GM18505 (cell line): ENCODE results near the gene MAPK1.
"Not testable (repeated sequence)": the region's sequence is repeated elsewhere in the genome, so short reads cannot be mapped to it uniquely, and the experiment has no call there.

Experiments
- ATAC-seq: cut with Tn5 transposase; IDR thresholded peaks from one replicate; pipeline ENCODE4 v1.9.1; 2021; ENCODE audit not compliant: unreplicated experiment
- POLR2A ChIP-seq: IDR thresholded peaks from 4 replicates; pipeline ENCODE4 v1.6.1; 2011; ENCODE audit warnings: borderline replicate concordance; ENCODE audit not compliant: insufficient read depth, insufficient read length; ENCODE audit errors: extremely low read depth

Gene MAPK1

DNA sequence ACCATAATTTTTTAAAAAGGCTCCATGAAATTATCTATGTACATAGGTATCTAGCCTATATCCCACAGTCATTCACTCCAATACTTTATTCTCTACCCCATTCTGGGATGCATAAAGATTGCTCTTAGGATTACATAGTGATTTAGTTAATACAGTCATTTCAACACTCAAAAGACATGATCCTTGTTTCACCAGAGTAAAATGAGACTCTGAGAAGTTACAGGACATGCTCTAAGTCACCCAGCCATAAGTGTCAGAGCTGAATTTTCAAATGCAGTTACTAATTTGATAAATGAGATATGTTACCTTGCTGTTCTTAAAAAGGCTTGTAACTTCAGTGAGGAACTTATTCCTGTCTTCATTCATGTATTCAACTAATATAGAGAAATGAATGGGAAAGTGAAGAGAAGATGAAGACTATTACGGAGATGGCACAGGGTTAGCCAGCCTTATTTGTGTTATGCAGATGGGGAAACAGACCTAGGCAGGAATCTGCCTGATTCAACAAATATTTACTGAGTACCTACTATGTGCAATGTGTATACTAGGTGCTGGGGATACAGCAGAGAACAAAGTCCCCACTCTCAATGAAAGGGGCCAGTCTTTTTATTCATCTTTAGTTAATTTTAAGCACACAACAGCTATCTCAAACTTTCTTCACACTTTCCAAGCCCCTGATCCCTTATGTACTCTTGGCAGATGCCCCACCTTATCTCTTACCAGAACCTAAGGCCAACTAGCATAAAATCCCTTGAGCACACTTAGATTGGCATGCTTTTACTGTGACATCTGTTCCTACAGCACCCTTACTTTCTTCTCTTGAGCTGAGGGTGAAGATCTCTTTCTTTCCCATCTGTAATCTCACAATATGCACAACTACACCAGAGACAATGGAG is 21.6 kb downstream of the MAPK1 start:
- no peak for ATAC-seq
- TF ChIP-seq POLR2A, result no peak

DNA sequence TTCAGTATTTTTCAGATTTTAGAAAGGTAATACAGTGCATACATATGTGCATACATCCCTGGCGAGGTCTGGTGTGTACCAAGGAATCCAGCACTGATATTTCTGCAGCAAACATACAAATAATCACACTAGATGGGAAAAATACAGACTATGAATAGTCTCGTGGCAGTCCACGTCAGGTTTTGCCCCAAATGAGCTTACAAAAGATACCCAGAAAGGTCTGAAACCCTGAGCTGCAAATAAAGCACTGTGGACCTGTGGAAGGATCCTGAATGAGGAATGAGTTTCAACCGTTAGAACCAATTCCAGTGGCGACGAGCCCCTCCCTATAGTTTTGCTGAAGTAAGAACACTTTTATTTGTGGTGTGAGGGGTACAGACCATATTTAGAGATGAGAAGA is 24.5 kb downstream of the MAPK1 start:
- ATAC-seq, result no peak
- no peak for TF ChIP-seq POLR2A

DNA sequence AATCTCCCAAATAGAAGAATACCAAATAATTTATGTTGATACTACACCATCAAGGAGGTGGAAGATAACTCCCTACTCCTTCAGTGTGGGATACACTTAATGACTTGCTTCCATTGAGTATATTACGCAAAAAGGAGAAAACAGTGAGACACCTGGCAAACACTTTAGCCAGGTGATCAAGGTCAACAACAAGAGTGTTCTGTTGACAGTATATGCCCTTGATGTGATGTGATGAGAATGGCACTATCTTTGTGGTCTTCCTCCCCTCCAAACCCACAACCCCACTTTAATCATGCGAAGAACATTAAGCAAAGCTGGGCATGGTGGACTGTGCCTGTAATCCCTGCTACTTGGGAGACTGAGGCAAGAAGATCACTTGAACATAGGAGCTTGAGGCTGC is 26.0 kb downstream of the MAPK1 start:
- ATAC-seq, result no peak

DNA sequence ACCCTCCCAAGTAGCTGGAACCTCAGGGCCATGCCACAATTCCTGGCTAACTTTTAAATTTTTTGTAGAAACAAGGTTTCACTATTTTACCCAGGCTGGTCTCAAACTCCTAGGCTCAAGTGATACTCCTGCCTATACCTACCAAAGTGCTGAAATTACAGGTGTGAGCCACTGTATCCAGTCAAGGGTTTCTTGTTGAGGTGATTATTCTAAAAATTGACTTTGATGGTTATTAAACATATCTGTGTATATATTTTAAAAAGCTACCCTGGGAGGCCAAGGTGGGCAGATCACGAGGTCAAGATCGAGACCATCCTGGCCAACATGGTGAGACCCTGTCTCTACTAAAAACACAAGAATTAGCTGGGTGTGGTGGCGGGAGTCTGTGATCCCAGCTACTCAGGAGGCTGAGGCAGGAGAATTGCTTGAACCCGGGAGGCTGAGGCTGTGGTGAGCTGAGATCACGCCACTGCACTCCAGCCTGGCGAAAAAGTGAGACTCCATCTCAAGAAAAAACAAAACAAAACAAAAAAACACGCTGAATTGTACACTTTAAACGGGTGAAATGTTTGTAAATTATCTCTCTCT is 27.1 kb downstream of the MAPK1 start:
- ATAC-seq, result no peak
- TF ChIP-seq POLR2A, result no peak

More for the DNA sequence above, 26.0 kb downstream of the MAPK1 start:
- TF ChIP-seq POLR2A, result no peak

DNA sequence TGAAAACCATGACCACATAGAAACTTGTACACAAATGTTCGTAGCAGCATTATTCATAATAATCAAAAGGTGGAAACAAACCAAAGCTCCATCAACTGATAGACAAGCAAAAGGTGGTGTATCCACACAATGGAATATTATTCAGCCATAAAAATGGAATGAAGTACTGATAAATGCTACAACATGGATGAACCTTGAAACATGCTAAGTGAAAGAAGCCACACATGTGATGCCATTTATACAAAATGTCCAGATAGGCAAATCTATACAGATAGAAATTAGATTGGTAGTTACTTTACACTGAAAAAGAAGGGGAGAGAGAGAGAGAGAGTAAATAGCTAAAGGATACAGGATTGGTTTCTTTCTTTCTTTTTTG is 27.7 kb downstream of the MAPK1 start:
- no peak for TF ChIP-seq POLR2A
- no peak for ATAC-seq

DNA sequence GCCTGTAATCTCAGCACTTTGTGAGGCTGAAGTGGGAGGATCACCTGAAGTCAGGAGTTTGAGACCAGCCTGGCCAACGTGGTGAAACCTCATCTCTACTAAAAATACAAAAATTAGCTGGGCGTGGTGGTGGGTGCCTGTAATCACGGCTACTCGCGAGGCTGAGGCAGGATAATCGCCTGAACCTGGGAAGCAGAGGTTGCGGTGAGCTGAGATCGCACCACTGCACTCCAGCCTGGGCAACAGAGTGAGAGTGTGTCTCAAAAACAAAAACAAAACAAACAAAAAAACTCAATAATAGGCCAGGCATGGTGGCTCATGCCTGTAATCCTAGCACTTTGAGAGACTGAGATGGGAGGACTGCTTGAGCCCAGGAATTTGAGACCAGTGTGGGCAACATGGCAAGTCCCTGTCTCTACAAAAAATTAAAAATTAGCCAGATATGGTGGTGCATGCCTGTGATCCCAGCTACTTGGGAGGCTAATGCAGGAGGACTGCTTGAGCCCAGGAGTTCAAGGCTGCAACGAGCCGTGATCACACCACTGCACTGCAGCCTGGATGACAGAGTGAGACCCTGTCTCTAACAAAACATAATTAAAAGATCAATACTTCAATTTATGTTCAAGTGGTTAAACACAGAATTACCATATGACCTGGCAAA is 28.2 kb downstream of the MAPK1 start:
- ATAC-seq, result not testable (repeated sequence)

DNA sequence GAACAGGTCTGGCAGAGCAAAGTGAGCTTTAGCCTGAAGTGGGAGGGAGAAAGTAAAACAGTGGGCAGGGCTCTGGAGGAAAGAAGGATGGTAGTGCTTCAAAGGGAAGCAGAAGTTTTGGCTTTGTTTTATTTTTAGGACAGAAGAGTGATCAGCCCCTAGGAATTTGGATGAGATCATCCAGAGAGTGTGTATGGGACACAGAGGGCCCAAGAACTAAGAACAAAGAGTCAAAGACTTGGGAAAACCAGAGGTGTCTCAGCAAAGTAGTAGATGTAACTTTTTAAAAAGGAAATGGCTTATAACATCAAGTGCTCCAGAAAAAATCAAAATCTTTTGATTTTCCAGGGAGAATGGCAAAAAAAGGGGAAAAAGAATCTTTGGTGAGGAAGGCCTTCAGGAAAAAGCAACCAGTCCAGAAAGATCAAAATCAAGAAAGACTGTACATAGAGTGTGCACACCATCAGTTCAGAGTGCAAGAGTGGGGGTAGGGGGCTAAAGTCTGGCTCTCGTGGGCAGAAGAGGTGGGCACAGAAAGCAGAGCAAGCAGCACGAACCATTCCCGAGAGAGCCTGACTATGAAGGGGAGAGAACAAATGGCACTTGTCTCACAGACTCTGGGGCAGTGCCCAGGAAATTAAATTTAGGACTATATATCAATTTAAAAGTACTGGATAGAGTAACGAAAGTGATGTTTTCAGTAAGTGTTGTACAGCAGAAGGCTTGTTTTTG is 30.0 kb downstream of the MAPK1 start:
- no peak for ATAC-seq
- TF ChIP-seq POLR2A, result no peak

DNA sequence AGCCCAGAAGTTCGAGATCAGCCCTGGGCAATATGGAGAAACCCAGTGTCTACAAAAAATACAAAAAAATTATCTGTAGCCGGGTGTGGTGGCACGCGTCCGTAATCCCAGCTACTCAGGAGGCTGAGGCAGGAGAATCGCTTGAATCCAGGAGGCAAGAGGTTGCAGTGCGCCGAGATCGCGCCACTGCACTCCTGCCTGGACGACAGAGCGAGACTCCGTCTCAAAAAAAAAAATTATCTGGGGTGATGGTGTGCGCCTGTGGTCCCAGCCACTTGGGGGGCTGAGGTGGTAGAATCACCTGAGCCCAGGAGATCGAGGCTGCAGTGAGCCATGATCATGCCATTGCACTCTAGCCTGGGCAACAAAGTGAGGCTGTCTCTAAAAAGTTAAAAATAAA is 31.0 kb downstream of the MAPK1 start:
- not testable (repeated sequence) for ATAC-seq

DNA sequence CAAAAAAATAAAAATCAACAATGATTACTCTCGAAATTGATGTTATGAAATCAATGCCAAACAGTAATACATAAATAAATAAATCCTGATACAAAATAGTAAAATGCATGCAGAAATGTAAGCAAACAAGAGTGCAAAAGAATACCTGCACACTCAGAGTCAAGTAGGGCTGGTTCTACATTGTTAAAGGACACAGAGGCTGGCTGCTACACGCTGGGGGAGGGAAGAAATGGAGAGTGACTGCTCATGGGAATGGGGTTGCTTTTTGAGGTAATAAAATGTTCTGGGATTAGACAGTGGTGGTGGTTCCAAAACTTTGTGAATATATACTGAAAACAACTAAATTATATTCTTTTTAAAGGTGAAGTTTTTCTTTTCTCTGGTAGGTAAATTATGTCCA is 32.1 kb downstream of the MAPK1 start:
- no peak for TF ChIP-seq POLR2A
- no peak for ATAC-seq

DNA sequence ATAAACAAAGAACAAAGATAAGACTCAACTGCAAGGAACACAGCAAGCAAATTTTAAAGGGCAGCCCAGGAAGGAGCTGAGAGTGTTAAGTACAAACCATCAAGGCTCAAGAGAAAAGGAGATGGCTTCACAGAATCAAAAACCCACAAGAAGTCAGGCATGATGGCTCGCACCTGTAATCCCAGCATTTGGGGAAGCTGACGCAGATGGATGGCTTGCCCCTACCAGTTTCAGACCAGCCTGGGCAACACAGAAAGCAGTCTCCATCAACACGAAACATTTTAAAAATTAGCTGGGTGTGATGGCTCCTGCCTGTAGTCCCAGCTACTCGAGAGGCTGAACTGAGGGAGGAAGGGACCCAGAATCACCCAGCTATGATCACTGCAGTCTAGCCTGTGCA is 32.6 kb downstream of the MAPK1 start:
- TF ChIP-seq POLR2A, result no peak
- no peak for ATAC-seq

DNA sequence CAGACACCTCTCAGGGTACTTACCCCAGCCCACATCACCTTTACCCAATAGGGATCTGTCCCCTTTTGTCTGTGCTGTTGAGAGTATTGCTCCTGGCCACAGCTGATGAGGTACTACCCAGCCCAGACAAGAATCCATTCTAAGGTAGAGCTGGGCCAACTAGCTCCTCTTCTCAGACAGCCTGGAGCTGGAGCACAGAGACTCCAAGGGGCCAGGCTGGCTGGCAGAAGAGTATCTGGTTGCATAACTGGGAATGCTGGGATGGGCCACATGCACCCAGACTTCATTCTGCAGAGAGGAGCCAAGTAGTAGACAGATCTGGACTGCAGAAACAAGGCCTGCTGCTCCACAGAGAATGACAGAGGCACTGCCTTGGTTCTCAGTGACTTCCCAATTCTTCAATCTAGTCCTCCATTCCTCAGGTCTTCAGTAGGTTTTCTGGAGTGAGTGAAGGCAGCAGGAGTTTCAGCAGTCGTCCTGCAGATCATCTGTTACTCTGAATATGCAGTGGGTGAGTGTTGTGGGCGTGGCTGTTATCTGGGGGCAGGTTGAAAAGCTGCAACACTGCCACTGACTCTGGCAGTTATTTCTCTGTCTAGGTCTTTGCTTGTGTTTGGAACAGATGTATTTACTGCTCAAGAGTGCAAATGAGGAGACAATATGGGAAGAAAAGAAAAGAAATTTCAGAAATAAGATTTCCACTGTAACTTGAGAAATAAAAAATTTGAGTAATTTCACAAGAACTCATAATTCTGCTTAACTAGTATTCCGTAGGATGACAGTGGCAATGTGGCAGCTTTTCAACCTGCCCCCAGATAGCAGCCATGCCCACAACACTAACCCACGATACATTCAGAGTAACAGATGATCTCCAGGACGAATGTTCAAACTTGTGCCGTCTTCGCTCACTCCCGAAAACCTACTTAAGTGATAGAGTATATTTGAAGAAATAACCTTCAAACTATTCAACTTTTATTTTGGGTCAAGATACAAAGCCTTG is 34.9 kb downstream of the MAPK1 start:
- ATAC-seq, result no peak
- TF ChIP-seq POLR2A, result no peak

DNA sequence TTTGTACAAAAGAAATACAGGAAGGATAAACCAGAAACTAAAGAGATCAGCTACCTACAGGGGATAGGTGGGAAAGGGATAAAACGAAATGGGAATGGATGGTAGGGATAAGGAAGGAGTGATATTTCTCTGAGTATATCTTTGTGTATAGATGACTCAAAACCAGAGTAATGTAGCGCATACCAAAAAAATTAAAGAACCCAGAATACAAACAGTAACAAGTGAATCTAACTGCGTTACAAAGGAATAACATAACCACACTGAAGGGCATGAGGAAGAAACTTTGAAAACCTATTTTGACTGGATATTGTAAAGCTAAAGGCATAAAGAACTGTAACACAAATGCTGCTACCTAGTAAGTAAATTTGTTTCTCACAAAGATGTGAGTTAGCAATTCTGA is 37.9 kb downstream of the MAPK1 start:
- no peak for ATAC-seq
- no peak for TF ChIP-seq POLR2A

DNA sequence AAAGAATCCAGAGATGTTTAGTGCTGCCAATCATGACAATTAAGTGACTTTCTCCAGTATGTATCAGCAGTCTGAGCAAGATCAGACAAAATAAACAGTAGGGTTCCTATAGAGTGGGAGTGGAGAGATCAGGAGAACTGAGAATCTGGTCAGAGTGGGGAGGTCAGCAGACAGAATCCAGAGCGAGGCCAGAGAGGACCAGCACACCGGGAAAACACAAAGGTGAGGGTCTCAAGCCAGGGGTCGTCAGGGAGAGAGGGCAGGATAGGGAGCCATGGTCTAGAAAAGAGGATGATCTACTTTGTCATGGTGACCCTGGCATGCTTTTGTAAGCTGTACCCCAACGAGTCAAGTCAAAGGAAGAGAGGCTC is 39.2 kb downstream of the MAPK1 start:
- no peak for TF ChIP-seq POLR2A

DNA sequence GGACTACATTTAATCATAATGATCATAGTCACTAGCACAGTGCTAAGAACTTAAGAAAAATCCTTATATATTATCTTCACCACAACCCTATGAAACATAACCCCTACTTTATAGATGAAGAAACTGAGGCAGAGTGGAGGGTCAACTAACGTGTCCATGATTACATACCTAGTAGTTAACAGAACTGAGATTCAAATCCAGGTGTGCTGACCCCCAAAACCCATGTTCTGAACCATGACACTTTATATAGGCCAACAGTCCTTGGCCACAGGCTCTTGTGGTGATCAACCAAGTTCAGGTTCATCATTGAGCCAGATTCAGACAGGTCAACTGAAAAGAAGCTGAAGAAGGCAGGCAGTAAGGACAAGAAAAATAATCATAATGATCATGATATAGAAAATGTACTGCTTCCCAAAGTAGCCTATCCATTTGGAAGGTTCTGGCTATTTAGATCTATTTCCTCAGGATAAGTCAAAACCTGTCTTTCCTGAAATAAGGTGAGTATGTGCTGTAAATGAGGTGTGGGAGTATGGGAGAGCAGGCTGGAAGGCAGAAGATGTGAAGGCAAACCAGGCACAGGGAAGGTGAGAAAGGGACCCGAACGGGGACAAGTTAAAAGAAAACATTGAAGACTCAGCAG is 39.7 kb downstream of the MAPK1 start:
- ATAC-seq, result no peak

More for the DNA sequence above, 39.2 kb downstream of the MAPK1 start:
- ATAC-seq, result no peak

More for the DNA sequence above, 39.7 kb downstream of the MAPK1 start:
- TF ChIP-seq POLR2A, result no peak
